Breast epithelium (tissue), 3 donors: ENCODE results near the gene PLPP3.

Experiments
- POLR2AphosphoS5 ChIP-seq, 3 donors: sonication (generic); formaldehyde crosslinking; IDR thresholded peaks; one replicate each; pipeline ENCODE4 v1.6.1; 2017; ENCODE audit warnings: antibody characterized with exemption in 3 of 3
- TF ChIP-seq, protein P1 (sequence below), 3 donors: fragments of 450-650 bp; IDR thresholded peaks; one replicate each; pipeline ENCODE4 v1.5.1; 2016 to 2017; ENCODE audit warnings: antibody characterized with exemption in 3 of 3, mild to moderate bottlenecking in 3 of 3, moderate library complexity in 3 of 3

DNA sequence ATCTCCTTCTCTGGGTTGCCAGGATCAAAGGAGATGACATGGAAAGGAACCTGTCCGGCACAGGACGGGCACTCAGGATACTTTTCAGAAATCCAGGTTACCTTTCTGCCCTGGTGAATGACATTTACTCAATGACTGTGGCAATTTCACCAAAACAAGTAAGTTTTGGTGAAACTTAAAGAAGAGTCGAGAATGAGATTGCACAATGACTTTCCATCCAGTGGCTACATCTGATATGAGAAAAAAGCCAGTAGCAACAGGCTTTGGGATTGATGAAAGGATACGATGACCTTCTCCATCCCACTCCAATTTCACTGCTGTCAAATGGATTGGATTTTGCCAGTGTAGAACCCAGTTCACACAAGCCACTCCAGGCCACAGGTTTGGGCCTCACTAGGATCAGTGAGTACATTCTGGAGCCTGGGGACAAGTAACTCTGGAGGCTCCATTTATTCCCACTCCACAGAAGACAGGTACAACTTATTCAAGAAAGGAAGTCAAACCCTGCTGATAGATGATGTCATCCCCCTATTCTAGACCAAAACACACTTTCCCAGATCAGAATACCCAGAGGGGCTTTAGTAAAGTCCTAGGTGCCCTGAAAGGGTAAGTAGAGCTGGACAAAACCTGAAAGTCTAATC is 63.3 kb downstream of the PLPP3 start:
- TF ChIP-seq, protein P1, sequence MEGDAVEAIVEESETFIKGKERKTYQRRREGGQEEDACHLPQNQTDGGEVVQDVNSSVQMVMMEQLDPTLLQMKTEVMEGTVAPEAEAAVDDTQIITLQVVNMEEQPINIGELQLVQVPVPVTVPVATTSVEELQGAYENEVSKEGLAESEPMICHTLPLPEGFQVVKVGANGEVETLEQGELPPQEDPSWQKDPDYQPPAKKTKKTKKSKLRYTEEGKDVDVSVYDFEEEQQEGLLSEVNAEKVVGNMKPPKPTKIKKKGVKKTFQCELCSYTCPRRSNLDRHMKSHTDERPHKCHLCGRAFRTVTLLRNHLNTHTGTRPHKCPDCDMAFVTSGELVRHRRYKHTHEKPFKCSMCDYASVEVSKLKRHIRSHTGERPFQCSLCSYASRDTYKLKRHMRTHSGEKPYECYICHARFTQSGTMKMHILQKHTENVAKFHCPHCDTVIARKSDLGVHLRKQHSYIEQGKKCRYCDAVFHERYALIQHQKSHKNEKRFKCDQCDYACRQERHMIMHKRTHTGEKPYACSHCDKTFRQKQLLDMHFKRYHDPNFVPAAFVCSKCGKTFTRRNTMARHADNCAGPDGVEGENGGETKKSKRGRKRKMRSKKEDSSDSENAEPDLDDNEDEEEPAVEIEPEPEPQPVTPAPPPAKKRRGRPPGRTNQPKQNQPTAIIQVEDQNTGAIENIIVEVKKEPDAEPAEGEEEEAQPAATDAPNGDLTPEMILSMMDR (IDR thresholded peaks at IDR 0.05): no peak
- TF ChIP-seq POLR2AphosphoS5 (IDR thresholded peaks at IDR 0.05): no peak
